SJSA1 (cell line): Measurements from ENCODE around the gene TSR1. TPM values are rescaled to one million over a fixed set of nuclear protein-coding genes. Genes with fewer than 3 reads are reported as not detected.

Experiments used
- DNase-seq, 2 experiments: peaks; one replicate each; pipeline ENCODE4 v3.0.0-alpha.2; 2015 to 2020; ENCODE audit warnings: low spot score in 2 of 2, low read depth in 1 of 2
- H3K27ac ChIP-seq: fragments of 250-450 bp; sonication (Bioruptor Pico); 2 replicates; pipeline ENCODE4 v1.5.1; 2020; ENCODE audit warnings: mild to moderate bottlenecking, moderate library complexity
- H3K27me3 ChIP-seq: fragments of 250-450 bp; sonication (Bioruptor Pico); replicated peaks from 2 replicates; pipeline ENCODE4 v1.5.1; 2020; ENCODE audit warnings: mild to moderate bottlenecking, moderate library complexity
- H3K36me3 ChIP-seq: fragments of 250-450 bp; sonication (Bioruptor Pico); 2 replicates; pipeline ENCODE4 v1.5.1; 2020; ENCODE audit warnings: mild to moderate bottlenecking
- H3K4me1 ChIP-seq: fragments of 250-450 bp; sonication (Bioruptor Pico); replicated peaks from 2 replicates; pipeline ENCODE4 v1.6.1; 2021; ENCODE audit warnings: mild to moderate bottlenecking
- H3K4me3 ChIP-seq: fragments of 250-450 bp; sonication (Bioruptor Pico); 2 replicates; pipeline ENCODE4 v1.5.1; 2020; ENCODE audit warnings: mild to moderate bottlenecking
- H3K9me3 ChIP-seq: fragments of 250-450 bp; sonication (Bioruptor Pico); replicated peaks from 2 replicates; pipeline ENCODE4 v1.5.1; 2020; ENCODE audit warnings: mild to moderate bottlenecking
- total RNA-seq: library from RNA; depleted of rRNA; stranded (reverse); fragments of >200 nt; shearing (Covaris generic); gene quantifications from 2 replicates; pipeline ENCODE4 v1.2.3, GENCODE V29; 2014; rRNA removed

TSR1 gene
- 24.3 and 47.3 TPM in 2 replicates for total RNA-seq

- H3K27me3 ChIP-seq, result no peaks in the 10 kb centered on the region
- peaks cover 49% of the 10 kb centered on the region for H3K36me3 ChIP-seq
- peaks cover 9% of the 10 kb centered on the region for H3K4me1 ChIP-seq
- H3K9me3 ChIP-seq, result no peaks in the 10 kb centered on the region
- peak within 1 kb of the TSS; percentile 74 for H3K4me3 ChIP-seq
- H3K27ac ChIP-seq, result peak within 1 kb of the TSS; percentile 42
- peak; percentile 84 to 90 for DNase-seq
These were observed at the start of gene TSR1 for GRCh38 chr17:2336215-2336851. Gene TSR1 (minus strand): TSS chr17:2336457. CDS start chr17:2336427, 30 bp downstream.

DNA sequence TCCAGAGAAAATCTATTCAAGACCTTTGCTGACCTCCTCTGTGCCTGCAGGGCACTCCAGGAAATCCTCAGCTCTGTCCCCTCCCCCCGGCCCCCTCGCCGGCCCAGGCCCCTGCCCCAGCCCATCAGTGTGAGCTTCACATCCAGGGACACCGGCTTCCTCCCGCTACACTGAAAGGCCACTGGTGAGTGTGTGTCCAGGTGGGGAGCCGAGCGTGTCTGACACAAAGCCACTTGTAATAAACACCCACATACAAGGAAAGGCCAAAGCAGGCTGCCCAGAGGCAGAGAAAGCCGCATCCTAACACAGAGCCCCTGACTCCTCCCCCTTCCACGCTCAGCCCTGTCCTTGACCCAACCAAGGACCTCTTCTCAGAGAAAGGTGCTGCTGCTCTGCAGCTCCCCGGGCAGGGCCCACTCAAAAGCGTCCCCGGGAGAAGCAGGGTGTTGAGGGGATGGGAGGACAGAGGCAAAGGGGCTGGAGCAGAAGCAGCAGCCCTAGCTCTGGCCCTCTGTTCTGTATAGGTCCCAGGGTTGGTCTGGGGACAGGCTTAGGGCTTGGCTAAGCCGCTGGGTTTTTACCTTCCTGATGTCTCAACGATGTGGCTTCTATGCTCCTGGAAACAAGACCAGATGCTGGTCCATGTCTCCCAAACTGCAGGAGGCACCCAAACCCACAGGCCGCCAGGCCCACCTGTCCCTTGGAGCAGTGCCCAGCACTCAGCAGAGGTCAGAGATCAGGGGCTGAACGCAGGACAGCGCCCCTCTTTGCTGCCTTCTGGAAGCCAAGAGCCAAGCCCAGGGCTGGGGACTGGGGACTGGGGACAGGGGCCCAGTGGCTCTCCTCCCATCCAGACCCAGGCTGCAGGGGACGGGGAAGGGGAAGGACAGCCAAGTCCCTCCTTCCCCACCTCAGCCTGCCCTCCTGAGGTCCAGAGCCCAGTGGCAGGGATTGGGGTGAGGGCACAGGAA, 49.3 kb upstream of the TSR1 start:
- Histone ChIP-seq H3K4me3 (no peak overlapping the region), H3K27me3 (no peaks in the 10 kb centered on the region), H3K36me3 (peaks cover 7% of the 10 kb centered on the region; the same call in 1 of the 2 replicates), H3K27ac (no peak overlapping the region), H3K4me1 (no peaks in the 10 kb centered on the region), H3K9me3 (no peaks in the 10 kb centered on the region)
- DNase-seq, result no peak

GRCh38 chr17:2384439-2385127, 48.3 kb upstream of the TSR1 start:
- H3K4me1 ChIP-seq, result no peaks in the 10 kb centered on the region
- H3K27ac ChIP-seq, result no peak overlapping the region
- peaks cover 10% of the 10 kb centered on the region; the same call in 1 of the 2 replicates for H3K36me3 ChIP-seq
- H3K9me3 ChIP-seq, result no peaks in the 10 kb centered on the region
- H3K4me3 ChIP-seq, result no peak overlapping the region
- H3K27me3 ChIP-seq, result no peaks in the 10 kb centered on the region
- DNase-seq, result no peak

- no peak for DNase-seq
- Histone ChIP-seq H3K4me3 (no peak overlapping the region), H3K4me1 (no peaks in the 10 kb centered on the region), H3K27me3 (no peaks in the 10 kb centered on the region), H3K36me3 (peaks cover 10% of the 10 kb centered on the region; the same call in 1 of the 2 replicates), H3K27ac (no peak overlapping the region), H3K9me3 (no peaks in the 10 kb centered on the region)
These were observed 47.4 kb upstream of the TSR1 start for GRCh38 chr17:2383628-2384167.

- DNase-seq, result no peak
- peaks cover 12% of the 10 kb centered on the region; the same call in 1 of the 2 replicates for H3K36me3 ChIP-seq
- no peaks in the 10 kb centered on the region for H3K9me3 ChIP-seq
- no peaks in the 10 kb centered on the region for H3K4me1 ChIP-seq
- no peaks in the 10 kb centered on the region for H3K27me3 ChIP-seq
- H3K27ac ChIP-seq, result no peak overlapping the region
- no peak overlapping the region for H3K4me3 ChIP-seq
These were observed 44.8 kb upstream of the TSR1 start for GRCh38 chr17:2380950-2381649.

GRCh38 chr17:2380226-2380922, 44.1 kb upstream of the TSR1 start:
- peaks cover 10% of the 10 kb centered on the region; the same call in 1 of the 2 replicates for H3K36me3 ChIP-seq
- H3K27ac ChIP-seq, result no peak overlapping the region
- H3K4me3 ChIP-seq, result no peak overlapping the region

DNA sequence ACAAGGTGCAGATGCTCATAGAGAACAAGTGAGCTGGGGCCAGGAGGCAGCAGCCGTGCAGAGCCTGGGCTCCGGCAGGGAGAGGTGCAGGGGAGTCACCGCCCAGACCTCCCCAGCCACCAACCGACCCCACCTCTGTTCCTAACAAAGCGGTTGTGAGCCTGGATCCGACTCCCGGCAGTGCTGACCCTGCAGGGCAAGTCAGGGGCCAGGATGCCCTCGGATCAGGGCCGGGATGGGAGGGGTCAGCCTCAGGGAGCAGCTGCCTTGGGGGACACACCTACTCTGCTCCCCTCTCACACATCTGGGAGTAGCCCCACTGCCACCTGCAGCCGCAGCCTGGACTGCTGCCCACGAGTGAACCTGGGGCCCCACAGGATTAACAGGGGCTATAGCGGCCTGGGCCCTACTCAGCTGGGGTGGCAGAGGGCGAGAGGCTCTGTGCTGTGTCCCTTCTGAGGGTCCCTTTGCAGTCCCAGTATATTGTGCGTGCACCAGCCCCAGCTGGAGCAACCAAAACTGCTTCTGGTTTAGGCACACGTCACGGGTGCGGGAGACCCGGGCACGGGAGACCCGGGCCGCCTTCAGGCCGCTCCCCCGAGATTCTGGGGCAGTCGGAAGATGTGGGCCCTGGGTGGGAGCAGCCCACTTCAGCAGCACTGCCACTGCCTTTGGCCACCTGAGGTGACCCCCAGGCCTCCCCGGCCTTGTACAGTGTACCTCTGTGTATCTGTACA, 43.4 kb upstream of the TSR1 start:
- Histone ChIP-seq H3K4me1 (no peaks in the 10 kb centered on the region), H3K36me3 (peaks cover 10% of the 10 kb centered on the region; the same call in 1 of the 2 replicates)
- DNase-seq, result no peak

More at GRCh38 chr17:2380226-2380922, 44.1 kb upstream of the TSR1 start:
- Histone ChIP-seq H3K27me3 (no peaks in the 10 kb centered on the region), H3K9me3 (no peaks in the 10 kb centered on the region), H3K4me1 (no peaks in the 10 kb centered on the region)
- no peak for DNase-seq

DNA sequence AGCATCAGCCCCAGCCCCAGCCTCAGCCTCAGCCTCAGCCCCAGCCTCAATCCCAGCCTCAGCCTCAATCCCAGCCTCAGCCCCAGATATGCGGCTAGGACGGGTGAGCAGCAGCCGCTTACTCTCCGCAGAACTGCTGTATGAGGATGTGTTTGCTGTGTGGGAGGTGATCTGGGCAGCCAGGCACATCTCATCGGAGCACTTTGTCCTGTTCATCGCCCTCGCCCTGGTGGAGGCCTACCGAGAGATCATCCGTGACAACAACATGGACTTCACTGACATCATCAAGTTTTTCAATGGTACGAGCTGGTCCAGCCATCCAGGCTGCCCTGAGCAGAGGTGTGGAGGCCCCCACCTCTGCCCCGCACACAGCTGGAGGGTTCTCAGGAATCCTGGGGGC, 42.6 kb upstream of the TSR1 start:
- no peak for DNase-seq

More for the DNA sequence above, 43.4 kb upstream of the TSR1 start:
- Histone ChIP-seq H3K9me3 (no peaks in the 10 kb centered on the region), H3K4me3 (no peak overlapping the region), H3K27ac (no peak overlapping the region), H3K27me3 (no peaks in the 10 kb centered on the region)

GRCh38 chr17:2377659-2378058, 41.4 kb upstream of the TSR1 start:
- no peak overlapping the region for H3K27ac ChIP-seq
- H3K27me3 ChIP-seq, result no peaks in the 10 kb centered on the region
- H3K4me1 ChIP-seq, result no peaks in the 10 kb centered on the region
- peaks cover 10% of the 10 kb centered on the region; the same call in 1 of the 2 replicates for H3K36me3 ChIP-seq
- H3K4me3 ChIP-seq, result no peak overlapping the region
- H3K9me3 ChIP-seq, result no peaks in the 10 kb centered on the region
- no peak for DNase-seq

More for the DNA sequence above, 42.6 kb upstream of the TSR1 start:
- H3K27me3 ChIP-seq, result no peaks in the 10 kb centered on the region
- no peaks in the 10 kb centered on the region for H3K9me3 ChIP-seq
- H3K4me3 ChIP-seq, result no peak overlapping the region
- no peaks in the 10 kb centered on the region for H3K4me1 ChIP-seq
- H3K27ac ChIP-seq, result no peak overlapping the region
- H3K36me3 ChIP-seq, result peaks cover 10% of the 10 kb centered on the region; the same call in 1 of the 2 replicates

DNA sequence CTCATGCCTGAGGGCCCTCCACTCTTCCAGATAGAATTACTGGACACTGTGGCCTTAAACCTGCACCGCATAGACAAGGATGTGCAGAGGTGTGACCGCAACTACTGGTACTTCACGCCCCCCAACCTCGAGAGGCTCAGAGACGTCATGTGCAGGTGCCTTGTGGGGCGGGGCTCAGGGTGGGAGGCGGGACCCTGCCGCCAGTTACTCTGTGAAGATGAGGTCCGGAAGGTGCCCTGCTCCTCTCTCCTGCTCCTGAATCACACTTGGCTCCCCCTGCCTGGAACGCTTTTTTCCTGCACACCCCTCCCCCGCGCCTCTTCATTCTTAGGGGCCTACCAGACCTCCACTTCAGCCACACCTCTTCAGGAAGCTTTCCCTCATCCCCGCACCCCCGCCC, 39.9 kb upstream of the TSR1 start:
- Histone ChIP-seq H3K27ac (no peak overlapping the region), H3K9me3 (no peaks in the 10 kb centered on the region), H3K4me3 (no peak overlapping the region), H3K4me1 (no peaks in the 10 kb centered on the region), H3K36me3 (peaks cover 10% of the 10 kb centered on the region; the same call in 1 of the 2 replicates), H3K27me3 (no peaks in the 10 kb centered on the region)
- no peak for DNase-seq

GRCh38 chr17:2375406-2375805, 39.1 kb upstream of the TSR1 start:
- Histone ChIP-seq H3K27me3 (no peaks in the 10 kb centered on the region), H3K4me1 (no peaks in the 10 kb centered on the region), H3K9me3 (no peaks in the 10 kb centered on the region), H3K4me3 (no peak overlapping the region), H3K36me3 (peaks cover 8% of the 10 kb centered on the region; the same call in 1 of the 2 replicates), H3K27ac (no peak overlapping the region)
- no peak for DNase-seq
